WTC11 (cell line): ENCODE results near the gene GPHB5. TPM values are rescaled to one million over a fixed set of nuclear protein-coding genes. Genes with fewer than 3 reads are reported as not detected.
A peak's percentile ranks its signal among the peaks of the same experiment; 100 is the strongest.

Source experiments
- ATAC-seq: fragments of 200-7000 bp; cut with Tn5 transposase; 2 replicates; pipeline ENCODE4 v1.10.0; 2021; ENCODE audit warnings: mild to moderate bottlenecking, moderate library complexity
- Bru-seq: library from RNA; stranded (reverse); fragments of 400-500 nt; gene quantifications from one replicate; lab custom pipeline; 2021; lab: Mats Ljungman, UMichigan
- CTCF ChIA-PET: fragments of 300-600 bp; sonication (Branson Sonifier 250); formaldehyde crosslinking; loops from one replicate; lab custom pipeline; 2021; ENCODE audit warnings: antibody characterized with exemption; lab: Charles Lee
- POLR2A ChIA-PET: fragments of 350-600 bp; sonication (Branson Sonifier 250); formaldehyde crosslinking; loops from one replicate; lab custom pipeline; 2021; ENCODE audit warnings: antibody characterized with exemption; lab: Charles Lee
- DNase-seq: peaks from one replicate; pipeline ENCODE4 v3.0.0; 2021; ENCODE audit warnings: low spot score
- H3K27ac Mint-ChIP-seq: 2 replicates; pipeline ENCODE4 v1.8.0; 2021; ENCODE audit warnings: mixed read lengths
- H3K27me3 Mint-ChIP-seq: 2 replicates; pipeline ENCODE4 v1.8.0; 2021; ENCODE audit warnings: low read depth, mild to moderate bottlenecking, moderate library complexity, mixed read lengths
- H3K36me3 Mint-ChIP-seq: 2 replicates; pipeline ENCODE4 v1.8.0; 2021; ENCODE audit warnings: mixed read lengths
- H3K4me1 Mint-ChIP-seq: 2 replicates; pipeline ENCODE4 v1.8.0; 2022; ENCODE audit warnings: mixed read lengths
- H3K4me3 Mint-ChIP-seq: 2 replicates; pipeline ENCODE4 v1.8.0; 2021; ENCODE audit warnings: mild to moderate bottlenecking, moderate library complexity, mixed read lengths
- H3K9me3 Mint-ChIP-seq: 2 replicates; pipeline ENCODE4 v1.8.0; 2021; ENCODE audit warnings: mixed read lengths
- ATF1 ChIP-seq: sonication (generic); formaldehyde crosslinking; IDR thresholded peaks from 2 replicates; pipeline ENCODE4 v1.8.1; 2023; ENCODE audit warnings: mild to moderate bottlenecking, moderate library complexity, missing genetic modification reagents
- CBFB ChIP-seq: sonication (generic); formaldehyde crosslinking; IDR thresholded peaks from 2 replicates; pipeline ENCODE4 v1.8.1; 2022; ENCODE audit warnings: mild to moderate bottlenecking, low read depth, missing genetic modification reagents
- CREM ChIP-seq: sonication (generic); formaldehyde crosslinking; IDR thresholded peaks from 2 replicates; pipeline ENCODE4 v1.8.1; 2022; ENCODE audit warnings: mild to moderate bottlenecking, missing genetic modification reagents, moderate library complexity
- ESRRA ChIP-seq: sonication (generic); formaldehyde crosslinking; IDR thresholded peaks from 2 replicates; pipeline ENCODE4 v1.8.1; 2022; ENCODE audit warnings: mild to moderate bottlenecking, missing genetic modification reagents, borderline replicate concordance
- FOXJ3 ChIP-seq: sonication (generic); formaldehyde crosslinking; IDR thresholded peaks from 2 replicates; pipeline ENCODE4 v1.9.0; 2021; ENCODE audit warnings: missing genetic modification reagents, mild to moderate bottlenecking, borderline replicate concordance
- FOXK1 ChIP-seq: sonication (generic); formaldehyde crosslinking; IDR thresholded peaks from 2 replicates; pipeline ENCODE4 v1.8.0; 2022; ENCODE audit warnings: mild to moderate bottlenecking, moderate library complexity, missing genetic modification reagents
- GTF2I ChIP-seq: fragments of 250-450 bp; sonication (Bioruptor Pico); conservative IDR thresholded peaks from 2 replicates; pipeline ENCODE4 v1.4.0; 2021; ENCODE audit warnings: mild to moderate bottlenecking
- IRF1 ChIP-seq: sonication (generic); formaldehyde crosslinking; IDR thresholded peaks from 2 replicates; pipeline ENCODE4 v1.8.0; 2023; ENCODE audit warnings: missing genetic modification reagents
- IRF2 ChIP-seq: sonication (generic); formaldehyde crosslinking; IDR thresholded peaks from 2 replicates; pipeline ENCODE4 v1.8.0; 2022; ENCODE audit warnings: low read depth, missing genetic modification reagents, borderline replicate concordance
- KAT7 ChIP-seq: sonication (generic); formaldehyde crosslinking; IDR thresholded peaks from 2 replicates; pipeline ENCODE4 v1.8.1; 2023; ENCODE audit warnings: missing genetic modification reagents, mild to moderate bottlenecking, borderline replicate concordance
- NR1H2 ChIP-seq: sonication (generic); formaldehyde crosslinking; IDR thresholded peaks from 2 replicates; pipeline ENCODE4 v1.9.0; 2021; ENCODE audit warnings: mild to moderate bottlenecking, moderate library complexity, missing genetic modification reagents
- TCF7 ChIP-seq: sonication (generic); formaldehyde crosslinking; IDR thresholded peaks from 2 replicates; pipeline ENCODE4 v1.8.0; 2022; ENCODE audit warnings: mild to moderate bottlenecking, low read depth, missing genetic modification reagents, moderate library complexity
- ZNF219 ChIP-seq: sonication (generic); formaldehyde crosslinking; IDR thresholded peaks from 2 replicates; pipeline ENCODE4 v1.8.0; 2023; ENCODE audit warnings: missing genetic modification reagents, mild to moderate bottlenecking, borderline replicate concordance
- ZNF263 ChIP-seq: sonication (generic); formaldehyde crosslinking; IDR thresholded peaks from 2 replicates; pipeline ENCODE4 v1.8.1; 2022; ENCODE audit warnings: low read depth, mild to moderate bottlenecking, moderate library complexity, missing genetic modification reagents
- long read RNA-seq, 3 experiments: library from RNA in 1 of 3; library from capped mRNA in 1 of 3; library from polyadenylated mRNA in 1 of 3; unstranded in 2 of 3; stranded (forward) in 1 of 3; transcript quantifications; one replicate each; pipeline ENCODE4 v2.0.0, GENCODE V29; 2021
- total RNA-seq: library from RNA; stranded (reverse); gene quantifications from 3 replicates; pipeline ENCODE4 v1.2.3, GENCODE V29; 2021
- TF ChIP-seq, protein P1 (sequence below): fragments of 200-600 bp; IDR thresholded peaks from 2 replicates; pipeline ENCODE4 v1.8.0; 2022; ENCODE audit warnings: antibody characterized with exemption
- TF ChIP-seq, protein P2 (sequence below): fragments of 250-450 bp; sonication (Bioruptor Pico); IDR thresholded peaks from 2 replicates; pipeline ENCODE4 v2.1.2; 2022; ENCODE audit warnings: mild to moderate bottlenecking, moderate library complexity
- TF ChIP-seq, protein P3 (sequence below): sonication (generic); formaldehyde crosslinking; IDR thresholded peaks from 2 replicates; pipeline ENCODE4 v1.8.1; 2022; ENCODE audit warnings: missing genetic modification reagents, borderline replicate concordance
- TF ChIP-seq, protein P4 (sequence below): fragments of 250-450 bp; sonication (Bioruptor Pico); IDR thresholded peaks from 2 replicates; pipeline ENCODE4 v1.9.0; 2021; ENCODE audit warnings: moderate library complexity, mild to moderate bottlenecking, inconsistent platforms, borderline replicate concordance
- TF ChIP-seq, protein P5 (sequence below): sonication (generic); formaldehyde crosslinking; IDR thresholded peaks from 2 replicates; pipeline ENCODE4 v1.8.1; 2022; ENCODE audit warnings: low read depth, missing genetic modification reagents, borderline replicate concordance
- TF ChIP-seq, protein P6 (sequence below): sonication (generic); formaldehyde crosslinking; IDR thresholded peaks from 2 replicates; pipeline ENCODE4 v1.8.1; 2023; ENCODE audit warnings: mild to moderate bottlenecking, missing genetic modification reagents, moderate library complexity
- TF ChIP-seq, protein P7 (sequence below): sonication (generic); formaldehyde crosslinking; IDR thresholded peaks from 2 replicates; pipeline ENCODE4 v1.8.0; 2022; ENCODE audit warnings: mild to moderate bottlenecking, missing genetic modification reagents

Gene GPHB5
- total RNA-seq (not detected in 3 replicates), Bru-seq, nascent RNA (percentile 7 among the genes with signal in this experiment)
- long read RNA-seq, experiment 1 = 0 reads
- long read RNA-seq, experiment 2 = 0 reads
- long read RNA-seq, experiment 3 = 0 reads

- no peaks in the 10 kb centered on the region for H3K27me3 Mint-ChIP-seq
- no peak for DNase-seq
- no peak for ATAC-seq
- ChIA-PET CTCF (no interaction called here), POLR2A (no interaction called here)
- no peak within 1 kb of the TSS for H3K4me3 Mint-ChIP-seq
- H3K36me3 Mint-ChIP-seq = no peaks in the 10 kb centered on the region
- H3K9me3 Mint-ChIP-seq = no peaks in the 10 kb centered on the region
- no peak within 1 kb of the TSS for H3K27ac Mint-ChIP-seq
- peaks cover 13% of the 10 kb centered on the region for H3K4me1 Mint-ChIP-seq
- TF ChIP-seq, protein P1, sequence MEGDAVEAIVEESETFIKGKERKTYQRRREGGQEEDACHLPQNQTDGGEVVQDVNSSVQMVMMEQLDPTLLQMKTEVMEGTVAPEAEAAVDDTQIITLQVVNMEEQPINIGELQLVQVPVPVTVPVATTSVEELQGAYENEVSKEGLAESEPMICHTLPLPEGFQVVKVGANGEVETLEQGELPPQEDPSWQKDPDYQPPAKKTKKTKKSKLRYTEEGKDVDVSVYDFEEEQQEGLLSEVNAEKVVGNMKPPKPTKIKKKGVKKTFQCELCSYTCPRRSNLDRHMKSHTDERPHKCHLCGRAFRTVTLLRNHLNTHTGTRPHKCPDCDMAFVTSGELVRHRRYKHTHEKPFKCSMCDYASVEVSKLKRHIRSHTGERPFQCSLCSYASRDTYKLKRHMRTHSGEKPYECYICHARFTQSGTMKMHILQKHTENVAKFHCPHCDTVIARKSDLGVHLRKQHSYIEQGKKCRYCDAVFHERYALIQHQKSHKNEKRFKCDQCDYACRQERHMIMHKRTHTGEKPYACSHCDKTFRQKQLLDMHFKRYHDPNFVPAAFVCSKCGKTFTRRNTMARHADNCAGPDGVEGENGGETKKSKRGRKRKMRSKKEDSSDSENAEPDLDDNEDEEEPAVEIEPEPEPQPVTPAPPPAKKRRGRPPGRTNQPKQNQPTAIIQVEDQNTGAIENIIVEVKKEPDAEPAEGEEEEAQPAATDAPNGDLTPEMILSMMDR = no peak
- no peak for TF ChIP-seq ZNF263
- no peak for TF ChIP-seq IRF2 (CRISPR knock-in tag)
- TF ChIP-seq CBFB = no peak
- no peak for TF ChIP-seq CREM
- TF ChIP-seq, protein P2, sequence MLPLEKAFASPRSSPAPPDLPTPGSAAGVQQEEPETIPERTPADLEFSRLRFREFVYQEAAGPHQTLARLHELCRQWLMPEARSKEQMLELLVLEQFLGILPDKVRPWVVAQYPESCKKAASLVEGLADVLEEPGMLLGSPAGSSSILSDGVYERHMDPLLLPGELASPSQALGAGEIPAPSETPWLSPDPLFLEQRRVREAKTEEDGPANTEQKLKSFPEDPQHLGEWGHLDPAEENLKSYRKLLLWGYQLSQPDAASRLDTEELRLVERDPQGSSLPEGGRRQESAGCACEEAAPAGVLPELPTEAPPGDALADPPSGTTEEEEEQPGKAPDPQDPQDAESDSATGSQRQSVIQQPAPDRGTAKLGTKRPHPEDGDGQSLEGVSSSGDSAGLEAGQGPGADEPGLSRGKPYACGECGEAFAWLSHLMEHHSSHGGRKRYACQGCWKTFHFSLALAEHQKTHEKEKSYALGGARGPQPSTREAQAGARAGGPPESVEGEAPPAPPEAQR (CRISPR knock-in tag) = no peak
These were observed at the start of gene GPHB5 for GRCh38 chr14:63318835-63319234. GPHB5 (minus strand) TSS chr14:63318935; CDS start chr14:63317849, 1,086 bp downstream.

DNA sequence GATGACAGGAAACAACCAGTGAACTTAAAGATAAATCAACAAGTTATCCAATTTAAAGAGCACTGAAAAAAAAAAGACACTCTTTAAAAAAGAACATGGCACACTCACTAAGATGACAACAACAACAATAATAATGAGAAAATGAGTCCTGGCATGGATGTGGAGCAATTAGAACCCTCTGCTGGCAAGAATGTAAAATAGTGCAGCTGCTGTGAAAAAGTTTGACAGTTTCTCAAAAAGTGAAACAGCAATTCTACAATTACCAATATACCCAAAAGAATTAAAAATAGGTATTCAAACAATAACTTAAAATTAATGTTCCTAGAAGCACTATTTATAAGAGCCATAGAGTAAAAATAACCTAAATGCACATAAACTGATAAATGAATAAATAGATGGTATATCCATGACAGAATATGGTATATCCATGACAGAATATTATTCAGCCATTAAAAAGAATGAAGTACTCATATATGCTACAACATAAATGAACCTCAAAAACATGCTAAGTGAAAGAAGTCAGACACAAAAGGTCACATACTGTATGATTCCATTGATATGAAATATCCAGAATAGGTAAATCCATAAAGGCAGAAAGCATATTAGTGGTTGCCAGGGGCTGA, 49.1 kb upstream of the GPHB5 start:
- POLR2A ChIA-PET = no interaction called here
- CTCF ChIA-PET = no interaction called here

More for the DNA sequence above, 49.1 kb upstream of the GPHB5 start:
- Mint-ChIP-seq H3K4me3 (no peak overlapping the region), H3K36me3 (peaks cover 17% of the 10 kb centered on the region), H3K27me3 (no peaks in the 10 kb centered on the region), H3K9me3 (peaks cover 32% of the 10 kb centered on the region), H3K4me1 (no peaks in the 10 kb centered on the region), H3K27ac (no peak overlapping the region)
- TF ChIP-seq NR1H2 (no peak), TCF7 (no peak), ZNF219 (CRISPR knock-in tag) (no peak), ATF1 (no peak), FOXJ3 (CRISPR knock-in tag) (no peak), ZNF263 (no peak), IRF1 (CRISPR knock-in tag) (no peak), ESRRA (CRISPR knock-in tag) (no peak), GTF2I (CRISPR knock-in tag) (no peak), FOXK1 (CRISPR knock-in tag) (no peak), KAT7 (CRISPR knock-in tag) (no peak)
- TF ChIP-seq, protein P3, sequence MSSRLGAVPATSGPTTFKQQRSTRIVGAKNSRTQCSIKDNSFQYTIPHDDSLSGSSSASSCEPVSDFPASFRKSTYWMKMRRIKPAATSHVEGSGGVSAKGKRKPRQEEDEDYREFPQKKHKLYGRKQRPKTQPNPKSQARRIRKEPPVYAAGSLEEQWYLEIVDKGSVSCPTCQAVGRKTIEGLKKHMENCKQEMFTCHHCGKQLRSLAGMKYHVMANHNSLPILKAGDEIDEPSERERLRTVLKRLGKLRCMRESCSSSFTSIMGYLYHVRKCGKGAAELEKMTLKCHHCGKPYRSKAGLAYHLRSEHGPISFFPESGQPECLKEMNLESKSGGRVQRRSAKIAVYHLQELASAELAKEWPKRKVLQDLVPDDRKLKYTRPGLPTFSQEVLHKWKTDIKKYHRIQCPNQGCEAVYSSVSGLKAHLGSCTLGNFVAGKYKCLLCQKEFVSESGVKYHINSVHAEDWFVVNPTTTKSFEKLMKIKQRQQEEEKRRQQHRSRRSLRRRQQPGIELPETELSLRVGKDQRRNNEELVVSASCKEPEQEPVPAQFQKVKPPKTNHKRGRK (CRISPR knock-in tag) = no peak
- TF ChIP-seq, protein P4, sequence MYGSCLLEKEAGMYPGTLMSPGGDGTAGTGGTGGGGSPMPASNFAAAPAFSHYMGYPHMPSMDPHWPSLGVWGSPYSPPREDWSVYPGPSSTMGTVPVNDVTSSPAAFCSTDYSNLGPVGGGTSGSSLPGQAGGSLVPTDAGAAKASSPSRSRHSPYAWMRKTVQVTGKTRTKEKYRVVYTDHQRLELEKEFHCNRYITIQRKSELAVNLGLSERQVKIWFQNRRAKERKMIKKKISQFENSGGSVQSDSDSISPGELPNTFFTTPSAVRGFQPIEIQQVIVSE (CRISPR knock-in tag) = no peak
- TF ChIP-seq, protein P5, sequence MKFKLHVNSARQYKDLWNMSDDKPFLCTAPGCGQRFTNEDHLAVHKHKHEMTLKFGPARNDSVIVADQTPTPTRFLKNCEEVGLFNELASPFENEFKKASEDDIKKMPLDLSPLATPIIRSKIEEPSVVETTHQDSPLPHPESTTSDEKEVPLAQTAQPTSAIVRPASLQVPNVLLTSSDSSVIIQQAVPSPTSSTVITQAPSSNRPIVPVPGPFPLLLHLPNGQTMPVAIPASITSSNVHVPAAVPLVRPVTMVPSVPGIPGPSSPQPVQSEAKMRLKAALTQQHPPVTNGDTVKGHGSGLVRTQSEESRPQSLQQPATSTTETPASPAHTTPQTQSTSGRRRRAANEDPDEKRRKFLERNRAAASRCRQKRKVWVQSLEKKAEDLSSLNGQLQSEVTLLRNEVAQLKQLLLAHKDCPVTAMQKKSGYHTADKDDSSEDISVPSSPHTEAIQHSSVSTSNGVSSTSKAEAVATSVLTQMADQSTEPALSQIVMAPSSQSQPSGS (CRISPR knock-in tag) = no peak
- TF ChIP-seq, protein P6, sequence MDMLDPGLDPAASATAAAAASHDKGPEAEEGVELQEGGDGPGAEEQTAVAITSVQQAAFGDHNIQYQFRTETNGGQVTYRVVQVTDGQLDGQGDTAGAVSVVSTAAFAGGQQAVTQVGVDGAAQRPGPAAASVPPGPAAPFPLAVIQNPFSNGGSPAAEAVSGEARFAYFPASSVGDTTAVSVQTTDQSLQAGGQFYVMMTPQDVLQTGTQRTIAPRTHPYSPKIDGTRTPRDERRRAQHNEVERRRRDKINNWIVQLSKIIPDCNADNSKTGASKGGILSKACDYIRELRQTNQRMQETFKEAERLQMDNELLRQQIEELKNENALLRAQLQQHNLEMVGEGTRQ (CRISPR knock-in tag) = no peak
- TF ChIP-seq, protein P7, sequence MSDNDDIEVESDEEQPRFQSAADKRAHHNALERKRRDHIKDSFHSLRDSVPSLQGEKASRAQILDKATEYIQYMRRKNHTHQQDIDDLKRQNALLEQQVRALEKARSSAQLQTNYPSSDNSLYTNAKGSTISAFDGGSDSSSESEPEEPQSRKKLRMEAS (CRISPR knock-in tag) = no peak
- DNase-seq (no peak), ATAC-seq (no peak)
